ENCODE measurements around the gene CTNND2. TPM values are rescaled to one million over a fixed set of nuclear protein-coding genes. Genes with fewer than 3 reads are reported as not detected.

The CTNND2 gene
- total RNA-seq, 2 experiments from 2014 or later, result 0.20 TPM; not detected in 1

- Mint-ChIP-seq H3K36me3 (ENCODE audit: low read depth) (no peaks in the 10 kb centered on the region), H3K9me3 (peaks cover 4% of the 10 kb centered on the region), H3K27me3 (no peaks in the 10 kb centered on the region), H3K4me1 (ENCODE audit: low read depth) (no peaks in the 10 kb centered on the region), H3K27ac (no peak overlapping the region), H3K4me3 (no peak overlapping the region)
- no peak for TF ChIP-seq CTCF (IDR thresholded peaks at IDR 0.05)
- ChIA-PET POLR2A (no interaction called here), CTCF (no interaction called here)
- Histone ChIP-seq H3K4me3 (ENCODE audit: low read length) (no peak overlapping the region), H3K4me1 (ENCODE audit: insufficient read depth, low read length) (no peaks in the 10 kb centered on the region), H3K36me3 (ENCODE audit: insufficient read depth, low read length) (no peaks in the 10 kb centered on the region), H3K27me3 (ENCODE audit: control insufficient read depth in 1 of 2, insufficient read depth in 2 of 2, low read length in 2 of 2) (no peaks in the 10 kb centered on the region), H3K9me3 (ENCODE audit: control insufficient read depth in 1 of 2, insufficient read depth in 1 of 2, low read length in 2 of 2) (peaks cover 3 to 4% of the 10 kb centered on the region in 2 experiments), H3K27ac (ENCODE audit: low read depth in 1 of 2, low read length in 2 of 2) (no peak overlapping the region)
- intact Hi-C loops (cut with DNase I, micrococcal nuclease), result no loop called here
- ATAC-seq (ENCODE audit: poor library complexity) (no peak), DNase-seq (no peak)
These were observed 51.1 kb downstream of the CTNND2 start for GRCh38 chr5:11853140-11853539.

GRCh38 chr5:11852717-11853087 is 51.5 kb downstream of the CTNND2 start:
- CTCF ChIA-PET, result no interaction called here
- DNase-seq, result no peak
- intact Hi-C loops (cut with DNase I, micrococcal nuclease), result no loop called here
- H3K36me3 Mint-ChIP-seq (ENCODE audit: low read depth), result no peaks in the 10 kb centered on the region
- no peak overlapping the region for H3K27ac Mint-ChIP-seq
- no peak overlapping the region for H3K27ac ChIP-seq (ENCODE audit: low read depth in 1 of 2, low read length in 2 of 2)
- H3K4me3 Mint-ChIP-seq, result no peak overlapping the region
- no peaks in the 10 kb centered on the region for H3K36me3 ChIP-seq (ENCODE audit: insufficient read depth, low read length)
- H3K27me3 ChIP-seq (ENCODE audit: control insufficient read depth in 1 of 2, insufficient read depth in 2 of 2, low read length in 2 of 2), result no peaks in the 10 kb centered on the region
- no peak for TF ChIP-seq CTCF (IDR thresholded peaks at IDR 0.05)
- POLR2A ChIA-PET, result no interaction called here
- no peak overlapping the region for H3K4me3 ChIP-seq (ENCODE audit: low read length)
- no peaks in the 10 kb centered on the region for H3K27me3 Mint-ChIP-seq
- H3K9me3 ChIP-seq (ENCODE audit: control insufficient read depth in 1 of 2, insufficient read depth in 1 of 2, low read length in 2 of 2), result peaks cover 3 to 4% of the 10 kb centered on the region in 2 experiments
- H3K4me1 Mint-ChIP-seq (ENCODE audit: low read depth), result no peaks in the 10 kb centered on the region
- H3K4me1 ChIP-seq (ENCODE audit: insufficient read depth, low read length), result no peaks in the 10 kb centered on the region
- no peak for ATAC-seq (ENCODE audit: poor library complexity)
- H3K9me3 Mint-ChIP-seq, result peaks cover 4% of the 10 kb centered on the region

GRCh38 chr5:11851965-11852716 is 52.1 kb downstream of the CTNND2 start:
- no peak overlapping the region for H3K27ac Mint-ChIP-seq
- Histone ChIP-seq H3K9me3 (ENCODE audit: control insufficient read depth in 1 of 2, insufficient read depth in 1 of 2, low read length in 2 of 2) (peaks cover 3 to 4% of the 10 kb centered on the region in 2 experiments), H3K27me3 (ENCODE audit: control insufficient read depth in 1 of 2, insufficient read depth in 2 of 2, low read length in 2 of 2) (no peaks in the 10 kb centered on the region), H3K36me3 (ENCODE audit: insufficient read depth, low read length) (no peaks in the 10 kb centered on the region), H3K27ac (ENCODE audit: low read depth in 1 of 2, low read length in 2 of 2) (no peak overlapping the region), H3K4me3 (ENCODE audit: low read length) (no peak overlapping the region), H3K4me1 (ENCODE audit: insufficient read depth, low read length) (no peaks in the 10 kb centered on the region)
- H3K4me1 Mint-ChIP-seq (ENCODE audit: low read depth), result no peaks in the 10 kb centered on the region
- no peak for TF ChIP-seq CTCF (IDR thresholded peaks at IDR 0.05)
- no peak for DNase-seq
- CTCF ChIA-PET, result no interaction called here
- H3K4me3 Mint-ChIP-seq, result no peak overlapping the region
- intact Hi-C loops (cut with DNase I, micrococcal nuclease), result no loop called here
- H3K36me3 Mint-ChIP-seq (ENCODE audit: low read depth), result no peaks in the 10 kb centered on the region
- POLR2A ChIA-PET, result no interaction called here
- H3K9me3 Mint-ChIP-seq, result peaks cover 4% of the 10 kb centered on the region
- no peak for ATAC-seq (ENCODE audit: poor library complexity)
- H3K27me3 Mint-ChIP-seq, result no peaks in the 10 kb centered on the region

Data from CD4-positive, alpha-beta T cell (primary cell).